Sigmoid colon (tissue), 4 donors: ENCODE measurements around the gene PFDN5.

Source experiments
- POLR2AphosphoS5 ChIP-seq, 4 donors: sonication (generic); formaldehyde crosslinking; IDR thresholded peaks; one replicate each; pipeline ENCODE4 v1.6.1; 2017; ENCODE audit warnings: antibody characterized with exemption in 4 of 4
- TF ChIP-seq, protein P1 (sequence below), 4 experiments: fragments of 450-650 bp in 3 of 4; fragments of 200-600 bp in 1 of 4; IDR thresholded peaks; one replicate each; pipeline ENCODE4 v1.5.1; 2016 to 2019; ENCODE audit warnings: antibody characterized with exemption in 4 of 4, mild to moderate bottlenecking in 3 of 4, moderate library complexity in 2 of 4

DNA sequence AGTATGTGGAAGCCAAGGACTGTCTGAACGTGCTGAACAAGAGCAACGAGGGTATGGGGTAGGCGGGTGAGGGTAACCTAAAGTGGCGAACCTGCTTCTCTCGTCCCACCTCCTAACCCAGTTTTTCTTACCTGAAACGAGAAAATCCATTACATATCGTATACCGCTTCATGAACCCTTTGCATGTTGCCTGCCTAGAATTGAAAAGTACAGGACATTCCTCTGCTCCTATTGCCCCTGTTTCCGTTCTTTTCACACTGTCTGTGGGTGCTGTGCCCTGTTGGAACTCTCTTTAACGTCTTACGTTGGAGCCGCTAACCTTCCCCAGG lies 513 bp downstream of the PFDN5 start:
- TF ChIP-seq, protein P1, sequence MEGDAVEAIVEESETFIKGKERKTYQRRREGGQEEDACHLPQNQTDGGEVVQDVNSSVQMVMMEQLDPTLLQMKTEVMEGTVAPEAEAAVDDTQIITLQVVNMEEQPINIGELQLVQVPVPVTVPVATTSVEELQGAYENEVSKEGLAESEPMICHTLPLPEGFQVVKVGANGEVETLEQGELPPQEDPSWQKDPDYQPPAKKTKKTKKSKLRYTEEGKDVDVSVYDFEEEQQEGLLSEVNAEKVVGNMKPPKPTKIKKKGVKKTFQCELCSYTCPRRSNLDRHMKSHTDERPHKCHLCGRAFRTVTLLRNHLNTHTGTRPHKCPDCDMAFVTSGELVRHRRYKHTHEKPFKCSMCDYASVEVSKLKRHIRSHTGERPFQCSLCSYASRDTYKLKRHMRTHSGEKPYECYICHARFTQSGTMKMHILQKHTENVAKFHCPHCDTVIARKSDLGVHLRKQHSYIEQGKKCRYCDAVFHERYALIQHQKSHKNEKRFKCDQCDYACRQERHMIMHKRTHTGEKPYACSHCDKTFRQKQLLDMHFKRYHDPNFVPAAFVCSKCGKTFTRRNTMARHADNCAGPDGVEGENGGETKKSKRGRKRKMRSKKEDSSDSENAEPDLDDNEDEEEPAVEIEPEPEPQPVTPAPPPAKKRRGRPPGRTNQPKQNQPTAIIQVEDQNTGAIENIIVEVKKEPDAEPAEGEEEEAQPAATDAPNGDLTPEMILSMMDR (IDR thresholded peaks at IDR 0.05), result no peak
- TF ChIP-seq POLR2AphosphoS5 (IDR thresholded peaks at IDR 0.05), result no peak
